ENCODE data around the gene NEDD9. TPM values are rescaled to one million over a fixed set of nuclear protein-coding genes. Genes with fewer than 3 reads are reported as not detected.
A peak's percentile ranks its signal among the peaks of the same experiment; 100 is the strongest.

Gene NEDD9
- total and polyA plus RNA-seq, 2 of the 13 experiments (the other 11 are each of a cell fraction or from before 2014, with no cell fraction given), result 27.1 to 389 TPM

- TF ChIP-seq, protein P1, sequence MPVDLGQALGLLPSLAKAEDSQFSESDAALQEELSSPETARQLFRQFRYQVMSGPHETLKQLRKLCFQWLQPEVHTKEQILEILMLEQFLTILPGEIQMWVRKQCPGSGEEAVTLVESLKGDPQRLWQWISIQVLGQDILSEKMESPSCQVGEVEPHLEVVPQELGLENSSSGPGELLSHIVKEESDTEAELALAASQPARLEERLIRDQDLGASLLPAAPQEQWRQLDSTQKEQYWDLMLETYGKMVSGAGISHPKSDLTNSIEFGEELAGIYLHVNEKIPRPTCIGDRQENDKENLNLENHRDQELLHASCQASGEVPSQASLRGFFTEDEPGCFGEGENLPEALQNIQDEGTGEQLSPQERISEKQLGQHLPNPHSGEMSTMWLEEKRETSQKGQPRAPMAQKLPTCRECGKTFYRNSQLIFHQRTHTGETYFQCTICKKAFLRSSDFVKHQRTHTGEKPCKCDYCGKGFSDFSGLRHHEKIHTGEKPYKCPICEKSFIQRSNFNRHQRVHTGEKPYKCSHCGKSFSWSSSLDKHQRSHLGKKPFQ (CRISPR knock-in tag; IDR thresholded peaks at IDR 0.05; ENCODE audit: insufficient replicate concordance), result no peak
- TF ChIP-seq ATF6 (CRISPR knock-in tag; conservative IDR thresholded peaks at IDR 0.05) (no peak), IKZF4 (CRISPR knock-in tag; IDR thresholded peaks at IDR 0.05; ENCODE audit: borderline replicate concordance, low read depth, not compliant biosample characterization) (no peak), SAFB2 (CRISPR knock-in tag; IDR thresholded peaks at IDR 0.05; ENCODE audit: borderline replicate concordance, low read depth) (no peak), NFYB (CRISPR knock-in tag; IDR thresholded peaks at IDR 0.05) (no peak), ZNF441 (CRISPR knock-in tag; IDR thresholded peaks at IDR 0.05; ENCODE audit: borderline replicate concordance) (no peak), FOXO1 (CRISPR knock-in tag; IDR thresholded peaks at IDR 0.05) (no peak), TFDP1 (CRISPR knock-in tag; IDR thresholded peaks at IDR 0.05; ENCODE audit: borderline replicate concordance) (no peak), HNRNPUL1 (IDR thresholded peaks at IDR 0.05; ENCODE audit: low read depth, low read length) (no peak), ZBTB1 (CRISPR knock-in tag; IDR thresholded peaks at IDR 0.05; ENCODE audit: borderline replicate concordance) (no peak), ZNF317 (CRISPR knock-in tag; IDR thresholded peaks at IDR 0.05) (no peak), KDM5A (IDR thresholded peaks at IDR 0.05; ENCODE audit: borderline replicate concordance, low read length) (peak; percentile 31; the same call in 1 of the 2 replicates), GPN1 (CRISPR knock-in tag; IDR thresholded peaks at IDR 0.05; ENCODE audit: borderline replicate concordance) (no peak), ZMAT3 (CRISPR knock-in tag; conservative IDR thresholded peaks at IDR 0.05) (0 out of 2 replicates have a peak, but pooled peaks have one; percentile 12), ZNF773 (CRISPR knock-in tag; IDR thresholded peaks at IDR 0.05; ENCODE audit: borderline replicate concordance) (no peak)
- TF ChIP-seq, protein P2, sequence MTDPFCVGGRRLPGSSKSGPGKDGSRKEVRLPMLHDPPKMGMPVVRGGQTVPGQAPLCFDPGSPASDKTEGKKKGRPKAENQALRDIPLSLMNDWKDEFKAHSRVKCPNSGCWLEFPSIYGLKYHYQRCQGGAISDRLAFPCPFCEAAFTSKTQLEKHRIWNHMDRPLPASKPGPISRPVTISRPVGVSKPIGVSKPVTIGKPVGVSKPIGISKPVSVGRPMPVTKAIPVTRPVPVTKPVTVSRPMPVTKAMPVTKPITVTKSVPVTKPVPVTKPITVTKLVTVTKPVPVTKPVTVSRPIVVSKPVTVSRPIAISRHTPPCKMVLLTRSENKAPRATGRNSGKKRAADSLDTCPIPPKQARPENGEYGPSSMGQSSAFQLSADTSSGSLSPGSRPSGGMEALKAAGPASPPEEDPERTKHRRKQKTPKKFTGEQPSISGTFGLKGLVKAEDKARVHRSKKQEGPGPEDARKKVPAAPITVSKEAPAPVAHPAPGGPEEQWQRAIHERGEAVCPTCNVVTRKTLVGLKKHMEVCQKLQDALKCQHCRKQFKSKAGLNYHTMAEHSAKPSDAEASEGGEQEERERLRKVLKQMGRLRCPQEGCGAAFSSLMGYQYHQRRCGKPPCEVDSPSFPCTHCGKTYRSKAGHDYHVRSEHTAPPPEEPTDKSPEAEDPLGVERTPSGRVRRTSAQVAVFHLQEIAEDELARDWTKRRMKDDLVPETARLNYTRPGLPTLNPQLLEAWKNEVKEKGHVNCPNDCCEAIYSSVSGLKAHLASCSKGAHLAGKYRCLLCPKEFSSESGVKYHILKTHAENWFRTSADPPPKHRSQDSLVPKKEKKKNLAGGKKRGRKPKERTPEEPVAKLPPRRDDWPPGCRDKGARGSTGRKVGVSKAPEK (CRISPR knock-in tag; IDR thresholded peaks at IDR 0.05; ENCODE audit: borderline replicate concordance), result no peak
- TF ChIP-seq, protein P3, sequence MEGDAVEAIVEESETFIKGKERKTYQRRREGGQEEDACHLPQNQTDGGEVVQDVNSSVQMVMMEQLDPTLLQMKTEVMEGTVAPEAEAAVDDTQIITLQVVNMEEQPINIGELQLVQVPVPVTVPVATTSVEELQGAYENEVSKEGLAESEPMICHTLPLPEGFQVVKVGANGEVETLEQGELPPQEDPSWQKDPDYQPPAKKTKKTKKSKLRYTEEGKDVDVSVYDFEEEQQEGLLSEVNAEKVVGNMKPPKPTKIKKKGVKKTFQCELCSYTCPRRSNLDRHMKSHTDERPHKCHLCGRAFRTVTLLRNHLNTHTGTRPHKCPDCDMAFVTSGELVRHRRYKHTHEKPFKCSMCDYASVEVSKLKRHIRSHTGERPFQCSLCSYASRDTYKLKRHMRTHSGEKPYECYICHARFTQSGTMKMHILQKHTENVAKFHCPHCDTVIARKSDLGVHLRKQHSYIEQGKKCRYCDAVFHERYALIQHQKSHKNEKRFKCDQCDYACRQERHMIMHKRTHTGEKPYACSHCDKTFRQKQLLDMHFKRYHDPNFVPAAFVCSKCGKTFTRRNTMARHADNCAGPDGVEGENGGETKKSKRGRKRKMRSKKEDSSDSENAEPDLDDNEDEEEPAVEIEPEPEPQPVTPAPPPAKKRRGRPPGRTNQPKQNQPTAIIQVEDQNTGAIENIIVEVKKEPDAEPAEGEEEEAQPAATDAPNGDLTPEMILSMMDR (CRISPR knock-in tag; IDR thresholded peaks at IDR 0.05), result no peak
These were observed 790 bp downstream of the NEDD9 start (continued) for GRCh38 chr6:11231564-11232192.

Measured in HepG2 (cell line).